Measurements from ENCODE around the gene POLE. TPM values are rescaled to one million over a fixed set of nuclear protein-coding genes. Genes with fewer than 3 reads are reported as not detected.

Gene POLE
- total RNA-seq, 2 donors from 2014 or later = 9.3 to 12.1 TPM

- DNase-seq (no peak), ATAC-seq (no peak)
- intact Hi-C loops (cut with DNase I) = no loop called here
Measured at GRCh38 chr12:132637811-132638210, 49.3 kb downstream of the POLE start.

GRCh38 chr12:132635076-132635955 lies 51.8 kb downstream of the POLE start:
- ATAC-seq = no peak
- no peak for DNase-seq
- intact Hi-C loops (cut with DNase I) = no loop called here

- no peak for ATAC-seq
- intact Hi-C loops (cut with DNase I) = no loop called here
- DNase-seq = no peak
Measured at GRCh38 chr12:132634411-132634990, 52.6 kb downstream of the POLE start.

GRCh38 chr12:132633901-132634300 lies 53.2 kb downstream of the POLE start:
- ATAC-seq (no peak), DNase-seq (no peak)
- intact Hi-C loops (cut with DNase I) = no loop called here

GRCh38 chr12:132633398-132633797 lies 53.7 kb downstream of the POLE start:
- ATAC-seq (no peak), DNase-seq (no peak)
- intact Hi-C loops (cut with DNase I) = no loop called here

- no peak for ATAC-seq
- intact Hi-C loops (cut with DNase I) = no loop called here
- no peak for DNase-seq
Measured at GRCh38 chr12:132632521-132633228, 54.5 kb downstream of the POLE start.

GRCh38 chr12:132631666-132632065 lies 55.5 kb downstream of the POLE start:
- no peak for DNase-seq
- ATAC-seq = no peak
- intact Hi-C loops (cut with DNase I) = no loop called here

GRCh38 chr12:132630672-132631071 lies 56.5 kb downstream of the POLE start:
- ATAC-seq = no peak
- no peak for DNase-seq
- intact Hi-C loops (cut with DNase I) = no loop called here

- intact Hi-C loops (cut with DNase I) = no loop called here
Measured at GRCh38 chr12:132629330-132629729, 57.8 kb downstream of the POLE start.

GRCh38 chr12:132625731-132626430 lies 61.3 kb downstream of the POLE start:
- ATAC-seq (no peak), DNase-seq (no peak)
- intact Hi-C loops (cut with DNase I) = no loop called here

More at GRCh38 chr12:132629330-132629729, 57.8 kb downstream of the POLE start:
- DNase-seq = no peak
- no peak for ATAC-seq

- no peak for ATAC-seq
- intact Hi-C loops (cut with DNase I) = no loop called here
- no peak for DNase-seq
Measured at GRCh38 chr12:132624910-132625630, 62.1 kb downstream of the POLE start.

- ATAC-seq (no peak), DNase-seq (no peak)
- intact Hi-C loops (cut with DNase I) = no loop called here
Measured at GRCh38 chr12:132624186-132624855, 62.8 kb downstream of the POLE start.

GRCh38 chr12:132623072-132623869 lies 63.9 kb downstream of the POLE start:
- DNase-seq (no peak), ATAC-seq (no peak)
- intact Hi-C loops (cut with DNase I) = no loop called here

- DNase-seq = peak; percentile 51
Measured at GRCh38 chr12:132622437-132623071, 64.6 kb downstream of the POLE start.

GRCh38 chr12:132621657-132622435 lies 65.3 kb downstream of the POLE start:
- ATAC-seq (no peak), DNase-seq (no peak)
- intact Hi-C loops (cut with DNase I) = no loop called here

More at GRCh38 chr12:132622437-132623071, 64.6 kb downstream of the POLE start:
- intact Hi-C loops (cut with DNase I) = no loop called here
- peak; percentile 61 to 84 for ATAC-seq

GRCh38 chr12:132620899-132621656 lies 66.1 kb downstream of the POLE start:
- ATAC-seq (no peak), DNase-seq (no peak)
- intact Hi-C loops (cut with DNase I) = no loop called here
